Mammary epithelial cell (primary cell): ENCODE data around the gene METRNL.

Source experiments
- EZH2 ChIP-seq: IDR thresholded peaks from 2 replicates; pipeline ENCODE4 v1.6.1; 2012; ENCODE audit warnings: low read length, inconsistent platforms, borderline replicate concordance
- TF ChIP-seq, protein P1 (sequence below), 2 donors: IDR thresholded peaks in 1 of 2; conservative IDR thresholded peaks in 1 of 2; 2 replicates each; pipeline ENCODE4 v1.5.1; 2011 to 2012; ENCODE audit warnings: inconsistent platforms in 2 of 2, low read length in 2 of 2, mild to moderate bottlenecking in 2 of 2, control low read depth in 1 of 2, low read depth in 1 of 2; ENCODE audit not compliant: insufficient read depth in 1 of 2; ENCODE audit errors: extremely low read depth in 1 of 2

GRCh38 chr17:83115832-83116231, 36.4 kb downstream of the METRNL start:
- TF ChIP-seq, protein P1, sequence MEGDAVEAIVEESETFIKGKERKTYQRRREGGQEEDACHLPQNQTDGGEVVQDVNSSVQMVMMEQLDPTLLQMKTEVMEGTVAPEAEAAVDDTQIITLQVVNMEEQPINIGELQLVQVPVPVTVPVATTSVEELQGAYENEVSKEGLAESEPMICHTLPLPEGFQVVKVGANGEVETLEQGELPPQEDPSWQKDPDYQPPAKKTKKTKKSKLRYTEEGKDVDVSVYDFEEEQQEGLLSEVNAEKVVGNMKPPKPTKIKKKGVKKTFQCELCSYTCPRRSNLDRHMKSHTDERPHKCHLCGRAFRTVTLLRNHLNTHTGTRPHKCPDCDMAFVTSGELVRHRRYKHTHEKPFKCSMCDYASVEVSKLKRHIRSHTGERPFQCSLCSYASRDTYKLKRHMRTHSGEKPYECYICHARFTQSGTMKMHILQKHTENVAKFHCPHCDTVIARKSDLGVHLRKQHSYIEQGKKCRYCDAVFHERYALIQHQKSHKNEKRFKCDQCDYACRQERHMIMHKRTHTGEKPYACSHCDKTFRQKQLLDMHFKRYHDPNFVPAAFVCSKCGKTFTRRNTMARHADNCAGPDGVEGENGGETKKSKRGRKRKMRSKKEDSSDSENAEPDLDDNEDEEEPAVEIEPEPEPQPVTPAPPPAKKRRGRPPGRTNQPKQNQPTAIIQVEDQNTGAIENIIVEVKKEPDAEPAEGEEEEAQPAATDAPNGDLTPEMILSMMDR (conservative IDR thresholded peaks at IDR 0.05 in 1 of 2, IDR thresholded peaks at IDR 0.05 in 1 of 2; ENCODE audit: extremely low read depth in 1 of 2, insufficient read depth in 1 of 2, low read depth in 1 of 2, low read length in 2 of 2), result no peak
- TF ChIP-seq EZH2, result no peak
